ENCODE measurements around the gene TMEM131.

DNA sequence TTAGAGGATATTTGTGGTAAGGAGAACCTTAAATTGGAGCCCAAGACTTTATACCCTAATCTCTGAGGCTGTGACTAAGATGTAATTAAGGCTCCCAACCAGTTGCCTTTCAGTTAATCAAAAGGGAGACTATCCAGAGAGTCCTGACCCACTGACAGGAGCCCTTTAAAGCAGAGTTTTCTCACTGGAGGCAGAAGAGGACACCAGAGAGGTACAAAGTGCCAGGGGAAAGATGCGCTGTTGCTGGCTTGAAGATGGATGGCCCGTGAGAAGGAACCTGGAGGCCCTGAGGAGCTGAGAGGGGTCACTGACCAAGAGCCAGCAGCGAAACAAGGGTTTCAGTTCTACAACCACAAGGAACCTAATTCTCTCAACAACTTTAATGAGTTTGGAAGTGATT, 137.3 kb downstream of the TMEM131 start:
- TF ChIP-seq TAF1 (IDR thresholded peaks at IDR 0.05; ENCODE audit: low read depth, low read length): no peak
- no peak for TF ChIP-seq RXRA (IDR thresholded peaks at IDR 0.05; ENCODE audit: insufficient read depth, low read depth, low read length)

All from H1 (cell line).